ENCODE measurements around the gene DDX42.

GRCh38 chr17:63850401-63850800, 76.4 kb downstream of the DDX42 start:
- TF ChIP-seq CTCF (IDR thresholded peaks at IDR 0.05) (no peak), EP300 (IDR thresholded peaks at IDR 0.05) (no peak), POLR2A (IDR thresholded peaks at IDR 0.05) (no peak)
